ENCODE data around the gene VWA1.

VWA1 gene

GRCh38 chr1:1441002-1441888, 5.8 kb downstream of the VWA1 start (continued):
- peak; percentile 74; the same call in 1 of the 2 replicates for TF ChIP-seq ZBTB10 (tag by site-specific recombination; IDR thresholded peaks at IDR 0.05)
- TF ChIP-seq BCL6B (tag by site-specific recombination; IDR thresholded peaks at IDR 0.05) = no peak
- no peak for TF ChIP-seq REPIN1 (tag by site-specific recombination; IDR thresholded peaks at IDR 0.05; ENCODE audit: low read depth)
- TF ChIP-seq ZNF16 (tag by site-specific recombination; IDR thresholded peaks at IDR 0.05; ENCODE audit: low read depth) = no peak
- TF ChIP-seq ZNF639 (tag by site-specific recombination; IDR thresholded peaks at IDR 0.05) = no peak
- TF ChIP-seq KLF16 (tag by site-specific recombination; IDR thresholded peaks at IDR 0.05) = 0 out of 2 replicates have a peak, but pooled peaks have one; percentile 40
- TF ChIP-seq ZNF843 (tag by site-specific recombination; IDR thresholded peaks at IDR 0.05) = peak; percentile 28; the same call in 1 of the 2 replicates
- no peak for TF ChIP-seq ZNF248 (tag by site-specific recombination; IDR thresholded peaks at IDR 0.05)
- TF ChIP-seq ZNF24 (tag by site-specific recombination; IDR thresholded peaks at IDR 0.05) = no peak
- no peak for TF ChIP-seq ZNF341 (tag by site-specific recombination; IDR thresholded peaks at IDR 0.05; ENCODE audit: low read depth)
- TF ChIP-seq ZXDB (tag by site-specific recombination; IDR thresholded peaks at IDR 0.05) = 0 out of 2 replicates have a peak, but pooled peaks have one; percentile 19
- peak; percentile 73; the same call in 1 of the 2 replicates for TF ChIP-seq EGR2 (tag by site-specific recombination; IDR thresholded peaks at IDR 0.05; ENCODE audit: low read depth)
- TF ChIP-seq ZNF138 (tag by site-specific recombination; IDR thresholded peaks at IDR 0.05; ENCODE audit: borderline replicate concordance) = no peak
- no peak for TF ChIP-seq ZNF391 (tag by site-specific recombination; IDR thresholded peaks at IDR 0.05; ENCODE audit: borderline replicate concordance, low read depth)
- peak; percentile 95 for TF ChIP-seq ZNF692 (tag by site-specific recombination; IDR thresholded peaks at IDR 0.05)
- no peak for TF ChIP-seq IKZF3 (tag by site-specific recombination; IDR thresholded peaks at IDR 0.05)
- TF ChIP-seq ZNF2 (tag by site-specific recombination; IDR thresholded peaks at IDR 0.05) = peak; percentile 65; the same call in 1 of the 2 replicates
- no peak for TF ChIP-seq ZNF112 (tag by site-specific recombination; IDR thresholded peaks at IDR 0.05)
- TF ChIP-seq KLF7 (tag by site-specific recombination; IDR thresholded peaks at IDR 0.05; ENCODE audit: borderline replicate concordance) = peak; percentile 51; the same call in 1 of the 2 replicates
- no peak for TF ChIP-seq ZEB2 (tag by site-specific recombination; IDR thresholded peaks at IDR 0.05)
- peak; percentile 98 for TF ChIP-seq GLIS1 (tag by site-specific recombination; IDR thresholded peaks at IDR 0.05)
- no peak for TF ChIP-seq ZBTB17 (tag by site-specific recombination; IDR thresholded peaks at IDR 0.05)
- no peak for TF ChIP-seq ZNF837 (tag by site-specific recombination; IDR thresholded peaks at IDR 0.05)
- no peak for TF ChIP-seq ZNF513 (tag by site-specific recombination; IDR thresholded peaks at IDR 0.05)
- TF ChIP-seq GLIS2 (tag by site-specific recombination; IDR thresholded peaks at IDR 0.05) = peak; percentile 89
- no peak for TF ChIP-seq ZNF747 (tag by site-specific recombination; IDR thresholded peaks at IDR 0.05)
- no peak for TF ChIP-seq ZNF529 (tag by site-specific recombination; IDR thresholded peaks at IDR 0.05; ENCODE audit: insufficient replicate concordance)
- peak; percentile 75 for TF ChIP-seq KLF9 (tag by site-specific recombination; IDR thresholded peaks at IDR 0.05; ENCODE audit: low read depth)
- no peak for TF ChIP-seq GLI2 (tag by site-specific recombination; IDR thresholded peaks at IDR 0.05; ENCODE audit: borderline replicate concordance, low read depth)
- no peak for TF ChIP-seq ZNF132 (tag by site-specific recombination; IDR thresholded peaks at IDR 0.05; ENCODE audit: borderline replicate concordance)
- no peak for TF ChIP-seq TRIM28 (IDR thresholded peaks at IDR 0.05; ENCODE audit: borderline replicate concordance, low read length)
- no peak for TF ChIP-seq ZNF580 (tag by site-specific recombination; IDR thresholded peaks at IDR 0.05)
